GM10266 (cell line): ENCODE data around the gene LRRC47.

ENCODE experiments used
- DNase-seq: peaks from one replicate; pipeline ENCODE4 v3.0.0; 2012; ENCODE audit errors: extremely low spot score
- TF ChIP-seq, protein P1 (sequence below): IDR thresholded peaks from 2 replicates; pipeline ENCODE4 v1.5.1; 2012; ENCODE audit warnings: mild to moderate bottlenecking, low read depth; ENCODE audit not compliant: control insufficient read depth, insufficient read depth; ENCODE audit errors: missing control alignments

The LRRC47 gene

DNA sequence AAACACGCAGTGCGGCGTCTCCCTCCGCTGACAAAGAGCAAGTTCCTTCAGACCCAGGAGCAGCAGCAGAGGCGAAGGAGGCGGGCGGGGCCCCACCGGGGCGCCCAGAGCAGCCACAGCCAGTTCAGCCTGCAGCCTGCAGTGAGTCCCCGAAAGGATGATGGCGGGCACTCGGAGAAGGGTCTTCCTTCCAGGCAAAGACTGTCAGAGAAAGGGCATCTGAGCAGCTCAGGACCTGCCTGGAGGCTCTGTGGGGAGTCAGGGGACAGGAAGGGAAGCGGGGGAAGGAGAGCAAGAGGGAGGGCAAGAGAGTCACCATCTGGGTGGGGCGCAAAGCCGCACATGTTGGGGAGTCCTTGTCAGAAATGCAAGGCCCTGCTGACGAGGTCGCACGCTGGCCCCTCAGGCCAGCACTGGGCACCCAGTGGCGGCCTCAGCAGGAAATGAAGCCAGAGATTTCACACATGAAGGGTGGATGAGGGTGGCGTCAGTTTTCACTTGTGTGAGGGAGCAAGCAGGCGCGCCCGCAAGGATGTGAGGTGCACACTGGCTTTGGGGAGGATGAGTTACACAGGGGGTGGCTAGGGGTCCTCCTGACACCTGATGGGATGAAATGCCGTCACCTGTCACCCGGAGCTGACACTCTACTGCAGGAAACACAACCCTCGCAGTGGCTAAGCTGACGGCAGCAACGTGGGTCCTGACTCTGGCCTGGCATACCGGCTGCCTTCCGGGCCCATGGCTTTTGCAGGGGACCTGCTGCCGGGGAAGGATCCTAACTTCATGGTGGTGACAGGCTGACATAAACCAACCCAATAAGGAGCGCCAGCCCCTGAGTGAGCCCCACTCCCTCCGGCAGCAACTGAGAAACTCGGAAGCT, 6.6 kb downstream of the LRRC47 start:
- TF ChIP-seq, protein P1, sequence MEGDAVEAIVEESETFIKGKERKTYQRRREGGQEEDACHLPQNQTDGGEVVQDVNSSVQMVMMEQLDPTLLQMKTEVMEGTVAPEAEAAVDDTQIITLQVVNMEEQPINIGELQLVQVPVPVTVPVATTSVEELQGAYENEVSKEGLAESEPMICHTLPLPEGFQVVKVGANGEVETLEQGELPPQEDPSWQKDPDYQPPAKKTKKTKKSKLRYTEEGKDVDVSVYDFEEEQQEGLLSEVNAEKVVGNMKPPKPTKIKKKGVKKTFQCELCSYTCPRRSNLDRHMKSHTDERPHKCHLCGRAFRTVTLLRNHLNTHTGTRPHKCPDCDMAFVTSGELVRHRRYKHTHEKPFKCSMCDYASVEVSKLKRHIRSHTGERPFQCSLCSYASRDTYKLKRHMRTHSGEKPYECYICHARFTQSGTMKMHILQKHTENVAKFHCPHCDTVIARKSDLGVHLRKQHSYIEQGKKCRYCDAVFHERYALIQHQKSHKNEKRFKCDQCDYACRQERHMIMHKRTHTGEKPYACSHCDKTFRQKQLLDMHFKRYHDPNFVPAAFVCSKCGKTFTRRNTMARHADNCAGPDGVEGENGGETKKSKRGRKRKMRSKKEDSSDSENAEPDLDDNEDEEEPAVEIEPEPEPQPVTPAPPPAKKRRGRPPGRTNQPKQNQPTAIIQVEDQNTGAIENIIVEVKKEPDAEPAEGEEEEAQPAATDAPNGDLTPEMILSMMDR = no peak
- DNase-seq = no peak

DNA sequence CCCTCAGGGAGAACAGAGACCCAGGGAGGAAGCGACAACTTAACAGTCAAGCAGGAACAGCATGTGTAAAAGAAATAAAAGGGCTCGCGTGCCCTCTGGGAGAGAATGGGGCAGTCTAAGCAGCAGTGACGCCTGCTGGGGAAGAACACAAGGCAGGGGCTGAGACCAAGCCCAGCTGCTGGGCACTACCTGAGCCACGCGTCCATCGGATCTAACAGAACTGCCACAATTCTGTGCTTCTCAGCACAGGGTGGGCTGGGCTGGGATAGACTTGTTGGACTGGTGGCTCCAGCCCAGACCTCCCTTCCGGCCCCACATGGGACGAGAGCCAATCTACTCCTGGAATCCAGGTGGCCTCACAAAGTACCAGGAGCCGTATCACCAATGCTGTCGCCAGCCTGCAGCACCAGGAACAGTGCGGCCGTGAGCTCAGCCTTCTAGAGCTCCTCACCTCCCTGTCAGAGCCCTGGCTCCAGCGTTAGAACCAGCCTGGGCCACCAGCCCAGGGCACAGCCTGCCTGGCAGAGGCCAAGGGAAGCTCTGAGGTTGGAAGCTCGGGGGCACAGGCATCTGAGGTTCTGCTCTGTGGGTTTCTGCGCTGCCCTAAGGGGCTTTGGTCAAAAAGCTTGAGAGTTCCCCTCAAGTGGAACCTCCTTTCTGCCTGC, 7.4 kb downstream of the LRRC47 start:
- DNase-seq = no peak
- TF ChIP-seq, protein P1 = no peak

DNA sequence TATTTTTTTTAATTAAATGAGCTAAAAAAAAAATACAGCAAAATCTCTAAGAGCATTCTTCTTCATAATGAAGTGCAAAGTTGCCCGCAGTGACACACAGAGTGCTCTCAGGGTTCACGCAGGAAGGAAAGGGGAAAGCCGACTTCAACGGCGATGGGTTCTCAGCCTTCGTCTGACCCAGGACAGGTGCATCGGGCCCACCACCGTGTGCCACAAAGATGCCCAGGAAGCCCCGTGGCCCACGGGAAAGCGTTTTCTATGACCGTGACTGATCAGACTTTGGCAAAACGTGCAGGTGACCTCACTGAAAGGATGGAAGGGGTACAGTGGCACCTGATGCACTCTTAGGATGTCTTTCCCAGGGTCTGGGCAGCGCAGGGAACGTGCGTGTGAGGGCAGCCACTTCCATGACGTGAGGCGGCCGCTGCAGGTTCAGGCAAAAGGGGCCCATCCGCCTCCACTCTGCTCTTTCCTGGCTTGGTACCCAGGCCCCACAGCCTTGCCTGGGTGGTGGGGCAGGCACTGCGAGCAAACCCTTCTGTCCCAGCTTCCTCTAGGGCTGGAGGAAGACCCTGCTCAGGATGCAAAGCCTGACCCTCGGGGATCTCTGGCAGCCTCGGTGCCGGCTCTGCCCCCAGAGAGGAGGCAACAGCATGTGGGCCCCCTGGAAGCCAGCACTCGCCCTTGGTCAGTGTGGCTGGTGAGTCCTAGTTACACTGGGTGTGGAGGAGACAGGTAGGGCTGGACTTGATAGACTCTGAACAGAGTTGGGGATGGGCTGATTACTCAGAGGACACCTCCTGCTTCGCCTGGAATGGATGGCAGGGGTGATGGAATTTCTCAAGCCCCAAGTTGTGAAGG, 8.3 kb downstream of the LRRC47 start:
- no peak for DNase-seq
- TF ChIP-seq, protein P1 = no peak

DNA sequence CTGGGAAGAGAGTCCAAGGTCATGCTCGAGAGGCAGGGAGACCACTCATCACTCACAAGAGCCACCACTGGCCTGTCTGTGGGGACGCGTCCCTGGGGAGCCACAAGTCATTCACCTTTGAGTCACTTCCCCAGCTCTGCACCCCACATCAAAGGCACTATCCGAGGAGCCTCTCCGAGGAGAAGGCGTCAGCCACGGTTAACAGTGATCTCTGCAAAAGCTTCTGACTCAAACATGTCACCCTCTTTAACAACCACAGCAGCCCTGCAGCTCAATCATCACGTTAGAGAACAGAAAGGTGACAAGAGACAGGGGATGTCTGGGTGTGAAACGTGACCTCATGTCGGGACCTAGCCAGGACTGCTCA, 9.0 kb downstream of the LRRC47 start:
- DNase-seq = no peak
- TF ChIP-seq, protein P1 = no peak

DNA sequence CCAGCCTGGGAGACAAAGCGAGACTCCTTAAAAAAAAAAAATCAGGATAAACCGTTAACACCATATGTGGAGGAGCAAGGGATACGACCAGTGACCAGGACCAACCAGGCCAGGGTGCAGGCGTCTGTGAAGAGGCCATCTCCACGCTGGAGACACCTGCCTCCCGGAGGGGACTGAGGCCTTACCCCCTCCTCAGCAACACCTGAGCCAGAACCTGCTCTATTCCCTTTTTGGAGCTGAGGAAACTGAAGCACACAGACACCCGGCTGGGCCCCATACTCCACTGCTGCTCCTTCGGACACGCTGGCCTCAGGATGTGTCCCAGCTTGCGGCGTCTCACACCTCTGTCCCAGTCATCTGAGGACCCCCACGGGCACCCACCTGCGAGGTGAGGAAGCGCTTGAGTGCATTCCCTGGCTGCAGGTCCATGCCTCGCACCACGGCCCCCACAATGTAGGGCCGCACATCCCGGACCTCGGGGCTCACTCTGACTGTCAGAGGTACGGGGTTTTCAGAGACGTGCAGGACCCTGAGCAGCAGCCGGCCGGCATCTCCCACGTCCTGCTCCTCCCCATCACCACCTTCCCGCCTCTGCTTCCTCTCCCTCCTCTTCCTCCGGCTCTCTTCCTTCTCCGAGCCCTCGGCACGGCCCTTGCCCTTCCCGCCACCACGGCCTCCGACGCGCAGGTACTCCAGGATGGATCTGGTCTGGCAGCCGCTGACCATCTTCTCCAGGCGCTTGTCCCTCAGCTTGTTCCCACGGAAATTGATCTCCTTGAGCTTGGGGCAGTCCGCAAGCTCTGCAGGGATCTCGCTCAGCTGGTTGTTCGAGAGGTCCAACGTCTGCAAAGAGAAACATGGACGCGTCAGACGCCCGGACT, 9.6 kb downstream of the LRRC47 start:
- no peak for DNase-seq
- TF ChIP-seq, protein P1 = no peak

DNA sequence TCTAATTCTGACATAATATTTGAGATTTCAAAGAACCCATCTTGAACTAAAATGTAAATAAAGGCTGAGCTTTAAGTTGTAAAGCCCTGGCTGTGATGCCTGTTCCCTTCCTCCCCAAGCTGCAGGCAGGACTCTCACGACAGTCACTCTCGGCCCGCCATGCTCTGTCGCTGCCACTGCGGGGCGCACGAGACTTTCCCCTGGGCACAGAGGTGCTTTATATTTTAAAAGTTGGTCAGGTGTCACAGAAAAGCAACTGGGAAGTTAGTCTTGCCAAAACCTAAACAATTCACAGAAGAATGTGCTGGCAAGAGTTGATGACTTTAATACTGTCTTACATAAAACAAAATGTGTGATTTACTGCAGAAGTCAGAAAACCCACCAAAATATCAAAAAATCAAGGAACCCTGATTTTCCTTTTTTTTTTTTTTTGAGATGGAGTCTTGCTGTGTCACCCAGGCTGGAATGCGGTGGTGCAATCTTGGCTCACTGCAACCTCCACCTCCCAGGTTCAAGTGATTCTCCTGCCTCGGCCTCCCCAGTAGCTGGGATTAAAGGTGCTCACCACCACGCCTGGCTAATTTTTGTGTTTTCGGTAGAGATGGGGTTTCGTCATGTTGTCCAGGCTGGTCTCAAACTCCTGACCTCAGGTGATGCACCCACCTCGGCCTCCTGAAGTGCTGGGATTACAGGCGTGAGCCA, 10.7 kb downstream of the LRRC47 start:
- no peak for DNase-seq
- TF ChIP-seq, protein P1 = peak; percentile 30
